Subcutaneous abdominal adipose tissue (tissue), 5 donors: Measurements from ENCODE around the gene BMP6.

Experiments used
- H3K27ac ChIP-seq: one replicate; pipeline ENCODE4 v1.7.0; 2013; ENCODE audit warnings: low read depth, mild to moderate bottlenecking, inconsistent platforms, low read length, moderate library complexity
- H3K27me3 ChIP-seq, 5 donors: one replicate each; pipeline ENCODE4 v1.7.0; 2013; ENCODE audit warnings: low read length in 5 of 5, inconsistent platforms in 1 of 5; ENCODE audit not compliant: control insufficient read depth in 5 of 5, insufficient read depth in 4 of 5
- H3K36me3 ChIP-seq, 5 donors: one replicate each; pipeline ENCODE4 v1.7.0; 2013; ENCODE audit warnings: low read length in 5 of 5; ENCODE audit not compliant: control insufficient read depth in 5 of 5, insufficient read depth in 5 of 5
- H3K4me1 ChIP-seq, 5 donors: one replicate each; pipeline ENCODE4 v1.7.0; 2013; ENCODE audit warnings: low read length in 5 of 5, mild to moderate bottlenecking in 3 of 5, moderate library complexity in 1 of 5; ENCODE audit not compliant: control insufficient read depth in 5 of 5, insufficient read depth in 5 of 5
- H3K4me3 ChIP-seq, 5 donors: one replicate each; pipeline ENCODE4 v1.7.0; 2013; ENCODE audit warnings: low read length in 5 of 5, low read depth in 1 of 5
- H3K9ac ChIP-seq, 5 donors: one replicate each; pipeline ENCODE4 v1.7.0; 2013; ENCODE audit warnings: low read length in 5 of 5, mild to moderate bottlenecking in 4 of 5, moderate library complexity in 3 of 5
- H3K9me3 ChIP-seq, 5 donors: one replicate each; pipeline ENCODE4 v1.7.0; 2013; ENCODE audit warnings: low read length in 5 of 5; ENCODE audit not compliant: control insufficient read depth in 5 of 5
- donor health status: healthy.
- donor health status: healthy.
- donor health status: healthy.
- donor health status: healthy.
- donor health status: healthy.

Gene BMP6

DNA sequence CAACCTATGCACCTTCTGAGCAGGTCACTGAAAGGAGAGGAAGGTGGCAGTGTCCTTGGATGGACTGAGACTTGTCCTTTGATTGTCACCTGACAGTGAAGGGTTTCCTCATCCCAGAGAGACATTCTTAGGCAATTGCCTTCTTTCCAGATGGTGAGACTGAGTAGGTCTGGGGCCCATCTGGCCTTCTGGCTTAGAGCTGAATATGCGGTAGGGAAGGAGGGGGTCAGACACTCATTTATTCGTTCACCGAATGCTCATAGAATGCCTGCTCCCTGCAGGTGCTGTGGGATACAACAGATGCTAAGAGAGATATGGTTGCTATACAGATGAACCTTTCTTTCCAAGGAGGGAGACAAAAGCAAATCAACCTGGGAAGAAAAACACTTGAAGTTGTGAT, 76.8 kb downstream of the BMP6 start:
- Histone ChIP-seq H3K4me3 (no peak overlapping the region), H3K9ac (no peak overlapping the region), H3K36me3 (no peaks in the 10 kb centered on the region), H3K4me1 (no peaks in the 10 kb centered on the region), H3K27me3 (peaks cover 0 to 4% (median 0%) of the 10 kb centered on the region in 5 donors), H3K9me3 (no peaks in the 10 kb centered on the region), H3K27ac (no peak overlapping the region)

DNA sequence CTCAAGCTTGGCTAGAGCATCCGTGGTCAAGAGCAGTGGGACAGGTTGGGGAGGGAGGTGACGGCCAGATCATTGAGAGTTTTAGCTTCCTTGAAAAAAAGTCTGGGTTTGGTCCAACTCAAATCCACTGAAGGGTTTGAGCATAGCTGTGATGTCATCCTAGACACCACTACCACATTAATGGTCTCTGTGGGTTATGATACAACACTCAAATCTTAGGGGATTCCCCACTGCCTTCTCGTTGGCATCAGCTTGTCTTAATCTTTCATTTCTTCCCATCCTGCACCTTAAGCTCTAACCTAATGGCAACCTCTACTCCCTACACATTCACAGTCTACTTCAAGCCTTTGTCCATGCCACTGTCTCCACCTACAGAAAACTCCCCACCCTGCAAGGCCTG, 77.3 kb downstream of the BMP6 start:
- Histone ChIP-seq H3K9me3 (no peaks in the 10 kb centered on the region), H3K27ac (no peak overlapping the region), H3K36me3 (no peaks in the 10 kb centered on the region), H3K4me1 (no peaks in the 10 kb centered on the region), H3K9ac (no peak overlapping the region), H3K27me3 (peaks cover 0 to 4% (median 0%) of the 10 kb centered on the region in 5 donors), H3K4me3 (no peak overlapping the region)

DNA sequence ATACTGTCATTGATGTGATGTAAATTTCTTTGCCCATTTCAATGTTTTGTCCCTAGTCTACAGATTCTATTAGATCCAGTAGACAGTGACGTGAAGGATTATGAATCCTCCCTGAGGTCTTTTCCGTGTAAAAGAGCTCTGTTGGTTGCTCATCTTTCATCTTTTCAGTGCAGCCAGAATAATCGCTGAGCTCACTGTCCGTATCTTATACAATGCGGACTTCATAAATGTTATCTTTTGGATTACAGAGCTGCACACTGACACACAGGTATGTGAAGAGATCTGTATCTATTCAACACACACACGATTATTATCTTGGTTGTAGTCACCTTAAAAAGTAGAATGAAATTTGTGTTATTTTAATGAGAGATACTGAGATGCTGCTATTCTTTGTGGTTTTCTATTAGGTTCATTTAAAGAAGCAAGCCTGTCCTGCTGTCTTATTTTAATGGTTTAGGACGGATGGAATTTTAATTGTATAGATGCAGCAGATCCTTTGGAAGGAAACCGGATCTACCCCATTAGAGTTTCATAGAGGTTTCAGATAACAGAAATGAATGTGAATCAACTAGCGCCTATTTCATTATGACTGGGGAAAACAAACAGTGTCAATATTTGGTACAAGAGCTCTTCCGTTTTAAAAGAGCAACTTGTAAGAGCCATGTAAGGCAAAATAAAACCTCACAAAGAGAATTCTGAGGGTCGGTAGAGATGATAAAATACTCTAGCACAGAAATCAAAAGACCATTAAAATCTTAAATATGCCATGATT, 79.4 kb downstream of the BMP6 start:
- Histone ChIP-seq H3K27ac (no peak overlapping the region), H3K36me3 (no peaks in the 10 kb centered on the region), H3K9ac (no peak overlapping the region), H3K9me3 (no peaks in the 10 kb centered on the region), H3K4me1 (no peaks in the 10 kb centered on the region), H3K4me3 (no peak overlapping the region), H3K27me3 (peaks cover 0 to 4% (median 0%) of the 10 kb centered on the region in 5 donors)

DNA sequence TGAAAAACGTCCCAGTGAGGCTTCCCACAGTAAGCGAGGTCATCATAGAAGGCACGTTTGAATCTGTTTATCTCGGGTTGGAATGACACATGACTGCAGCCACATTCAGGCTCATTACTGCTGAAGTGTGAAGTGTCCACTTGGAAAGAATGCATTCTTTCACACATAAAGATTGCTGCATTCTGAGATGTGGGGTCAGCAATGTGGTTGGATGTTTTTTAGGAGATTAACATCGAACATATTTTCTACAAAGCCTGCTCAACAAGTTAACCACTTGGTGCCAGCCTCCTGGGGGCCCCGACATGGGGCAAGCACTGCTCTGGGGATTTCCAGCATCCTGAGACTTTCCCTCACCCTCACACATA, 79.9 kb downstream of the BMP6 start:
- Histone ChIP-seq H3K4me1 (no peaks in the 10 kb centered on the region), H3K4me3 (no peak overlapping the region), H3K36me3 (no peaks in the 10 kb centered on the region), H3K9me3 (no peaks in the 10 kb centered on the region), H3K27ac (no peak overlapping the region), H3K27me3 (peaks cover 0 to 4% (median 0%) of the 10 kb centered on the region in 5 donors), H3K9ac (no peak overlapping the region)

DNA sequence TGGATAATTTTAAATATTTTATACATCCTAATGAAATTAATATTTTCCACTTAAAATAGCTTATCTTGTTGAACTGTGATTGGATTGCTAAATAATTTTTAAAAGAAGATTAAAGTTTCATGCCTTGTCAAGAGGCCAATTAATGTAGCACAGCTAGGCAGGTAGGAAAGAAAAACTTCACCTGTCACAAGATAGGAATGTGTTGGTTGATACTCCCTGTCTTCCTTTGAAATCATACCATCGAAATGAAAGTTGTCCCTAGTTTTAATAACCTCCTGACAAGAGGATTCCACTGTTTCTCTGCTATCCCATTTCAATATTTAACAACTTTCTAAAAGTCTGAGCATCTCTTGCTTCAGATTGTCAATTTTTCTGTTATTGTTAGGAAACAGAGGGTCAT, 80.8 kb downstream of the BMP6 start:
- H3K4me3 ChIP-seq: no peak overlapping the region
- H3K4me1 ChIP-seq: peaks cover 0 to 2% (median 0%) of the 10 kb centered on the region in 5 donors
- H3K27me3 ChIP-seq: peaks cover 0 to 4% (median 0%) of the 10 kb centered on the region in 5 donors
- no peak overlapping the region for H3K27ac ChIP-seq
- no peaks in the 10 kb centered on the region for H3K36me3 ChIP-seq
- H3K9me3 ChIP-seq: no peaks in the 10 kb centered on the region
- H3K9ac ChIP-seq: no peak overlapping the region

DNA sequence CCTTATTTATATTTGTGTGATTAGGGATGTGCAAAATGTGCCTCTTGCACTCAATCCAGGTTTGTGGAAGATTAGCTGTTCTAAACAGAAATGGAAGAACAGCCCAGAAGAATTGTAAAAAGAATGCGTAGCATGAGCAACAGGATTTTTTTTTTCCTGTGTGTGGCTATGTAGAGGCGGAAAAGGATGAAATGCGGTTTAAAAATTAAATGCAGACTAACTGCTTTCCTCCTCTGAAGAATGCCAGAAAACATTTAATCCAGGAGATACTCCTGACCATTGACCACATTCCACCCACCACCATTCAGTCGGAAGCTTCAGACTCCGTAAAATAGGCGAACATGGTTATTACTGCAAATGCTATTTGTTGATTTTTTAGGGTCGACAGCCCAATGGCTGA, 83.4 kb downstream of the BMP6 start:
- Histone ChIP-seq H3K4me3 (no peak overlapping the region), H3K36me3 (no peaks in the 10 kb centered on the region), H3K27ac (no peak overlapping the region), H3K9ac (no peak overlapping the region), H3K27me3 (peaks cover 0 to 4% (median 0%) of the 10 kb centered on the region in 5 donors), H3K9me3 (no peaks in the 10 kb centered on the region), H3K4me1 (peaks cover 0 to 2% (median 0%) of the 10 kb centered on the region in 5 donors)

DNA sequence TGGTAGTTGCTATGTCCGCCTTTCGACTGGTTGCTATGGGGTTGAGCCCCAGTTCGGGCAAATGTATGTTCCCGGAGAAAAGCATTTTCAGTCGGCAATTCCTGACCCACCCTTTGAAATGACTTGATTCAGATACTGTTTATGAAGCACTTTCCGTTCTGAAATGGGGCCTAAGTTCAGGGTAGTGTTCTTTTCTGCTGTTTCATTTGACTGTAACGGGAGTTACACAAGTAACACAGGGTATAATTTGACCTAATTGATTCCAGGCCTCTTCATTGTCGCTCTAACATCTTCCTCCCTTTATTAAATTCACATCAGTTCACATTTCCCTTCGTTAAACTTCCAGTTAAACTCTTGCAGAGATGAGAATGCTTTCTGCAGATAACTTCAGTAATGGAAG, 85.5 kb downstream of the BMP6 start:
- H3K36me3 ChIP-seq: no peaks in the 10 kb centered on the region
- no peaks in the 10 kb centered on the region for H3K9me3 ChIP-seq
- no peak overlapping the region for H3K4me3 ChIP-seq
- H3K27me3 ChIP-seq: no peaks in the 10 kb centered on the region
- H3K27ac ChIP-seq: no peak overlapping the region
- peaks cover 0 to 7% (median 0%) of the 10 kb centered on the region in 5 donors for H3K4me1 ChIP-seq
- H3K9ac ChIP-seq: no peak overlapping the region

DNA sequence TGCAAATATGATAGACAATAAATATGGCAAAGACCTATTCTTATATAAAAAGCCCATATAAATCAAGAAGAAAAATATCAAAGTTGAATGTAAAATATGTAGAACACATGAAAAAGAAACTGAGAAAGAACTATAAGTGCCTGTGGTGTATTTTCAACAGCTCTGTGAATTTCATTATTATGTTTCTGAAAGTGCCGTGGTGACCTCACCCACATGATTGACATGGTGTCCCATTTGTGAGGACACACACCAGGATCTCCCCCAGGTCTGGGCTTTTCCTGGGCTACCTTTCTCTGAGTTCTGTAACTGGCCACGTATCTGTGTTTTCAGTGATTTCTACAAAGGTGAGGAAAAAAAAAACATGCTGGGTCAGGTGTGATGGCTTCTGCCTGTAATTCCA, 86.7 kb downstream of the BMP6 start:
- Histone ChIP-seq H3K9me3 (no peaks in the 10 kb centered on the region), H3K27ac (no peak overlapping the region), H3K27me3 (no peaks in the 10 kb centered on the region), H3K36me3 (no peaks in the 10 kb centered on the region), H3K4me3 (no peak overlapping the region), H3K9ac (no peak overlapping the region), H3K4me1 (peaks cover 0 to 7% (median 0%) of the 10 kb centered on the region in 5 donors)

DNA sequence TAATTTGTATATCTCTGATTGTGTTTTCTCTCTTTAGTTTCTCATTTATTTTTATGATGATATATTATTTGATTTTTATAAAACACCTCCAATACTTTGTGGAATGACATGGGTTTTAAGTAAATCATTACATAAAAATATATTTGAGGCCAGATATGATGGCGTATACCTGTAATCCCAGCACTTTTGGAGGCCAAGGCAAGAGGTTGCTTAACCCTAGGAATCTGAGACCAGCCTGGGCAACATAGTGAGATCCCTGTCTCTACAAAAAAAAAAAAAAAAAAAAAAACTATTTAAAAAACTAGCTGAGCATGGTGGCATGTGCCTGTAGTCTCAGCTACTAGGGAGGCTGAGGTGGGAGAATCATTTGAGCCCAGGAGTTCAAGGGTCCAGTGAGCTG, 87.3 kb downstream of the BMP6 start:
- Histone ChIP-seq H3K27me3 (no peaks in the 10 kb centered on the region), H3K9me3 (no peaks in the 10 kb centered on the region), H3K36me3 (no peaks in the 10 kb centered on the region), H3K9ac (no peak overlapping the region), H3K27ac (no peak overlapping the region), H3K4me1 (peaks cover 0 to 7% (median 0%) of the 10 kb centered on the region in 5 donors), H3K4me3 (no peak overlapping the region)

DNA sequence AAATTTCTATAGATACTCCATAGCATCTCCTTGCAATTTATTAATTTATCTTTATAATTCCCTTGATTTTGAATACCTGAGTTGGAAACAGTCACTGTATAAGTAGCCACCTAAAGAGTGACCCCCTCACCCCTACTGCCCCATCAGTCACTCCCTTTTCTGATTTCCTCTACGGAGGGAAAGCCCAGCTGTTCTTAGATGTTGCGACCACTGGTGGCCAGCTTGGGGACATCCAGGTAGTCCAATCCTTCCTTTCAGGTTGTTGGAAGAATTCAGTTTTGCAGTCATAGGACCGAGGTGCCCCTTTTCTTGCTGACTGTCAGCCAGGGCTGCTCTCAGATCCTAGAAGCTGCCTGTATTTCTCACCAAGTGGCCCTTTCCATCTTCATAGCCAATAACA, 87.8 kb downstream of the BMP6 start:
- H3K36me3 ChIP-seq: no peaks in the 10 kb centered on the region
- no peak overlapping the region for H3K9ac ChIP-seq
- H3K27me3 ChIP-seq: no peaks in the 10 kb centered on the region
- H3K4me3 ChIP-seq: no peak overlapping the region
- H3K27ac ChIP-seq: no peak overlapping the region
- H3K9me3 ChIP-seq: no peaks in the 10 kb centered on the region
- H3K4me1 ChIP-seq: peaks cover 0 to 7% (median 0%) of the 10 kb centered on the region in 5 donors
